Hepatocyte (in vitro differentiated cells): ENCODE results near the gene SEC24D.

Experiments used
- CTCF ChIP-seq: fragments of 200-600 bp; sonication (generic); IDR thresholded peaks from 2 replicates; pipeline ENCODE4 v1.5.1; 2016; ENCODE audit warnings: antibody characterized with exemption, mild to moderate bottlenecking; ENCODE audit not compliant: poor library complexity
- EZH2 ChIP-seq: fragments of 200-600 bp; sonication (generic); IDR thresholded peaks from 2 replicates; pipeline ENCODE4 v1.6.1; 2016; ENCODE audit warnings: antibody characterized with exemption, mild to moderate bottlenecking, borderline replicate concordance
- EZH2phosphoT487 ChIP-seq: fragments of 200-600 bp; sonication (generic); IDR thresholded peaks from one replicate; pipeline ENCODE4 v1.6.1; 2018; ENCODE audit warnings: antibody characterized with exemption, mild to moderate bottlenecking, low read depth, moderate library complexity; ENCODE audit not compliant: unreplicated experiment, severe bottlenecking

- TF ChIP-seq CTCF, result no peak
- TF ChIP-seq EZH2, result no peak
- no peak for TF ChIP-seq EZH2phosphoT487
These were observed 51.1 kb downstream of the SEC24D start for GRCh38 chr4:118784776-118785175.
